IPS DF 19.7 (cell line): ENCODE results near the gene SGIP1.
"Not testable (repeated sequence)": the region's sequence is repeated elsewhere in the genome, so short reads cannot be mapped to it uniquely, and the experiment has no call there.

ENCODE experiments used
- DNase-seq: peaks from one replicate; pipeline ENCODE4 v3.0.0-alpha.2; 2013; ENCODE audit warnings: low read depth, low spot score

The SGIP1 gene

GRCh38 chr1:66556161-66556611 is 22.2 kb downstream of the SGIP1 start:
- no peak for DNase-seq

- DNase-seq: no peak
Measured at GRCh38 chr1:66557157-66557556, 23.2 kb downstream of the SGIP1 start.

- DNase-seq: no peak
Measured at GRCh38 chr1:66559517-66559916, 25.6 kb downstream of the SGIP1 start.

- no peak for DNase-seq
Measured at GRCh38 chr1:66562561-66562960, 28.6 kb downstream of the SGIP1 start.

- peak; percentile 35 for DNase-seq
Measured at GRCh38 chr1:66563094-66563800, 29.3 kb downstream of the SGIP1 start.

GRCh38 chr1:66563941-66564630 is 30.1 kb downstream of the SGIP1 start:
- no peak for DNase-seq

GRCh38 chr1:66570196-66570595 is 36.2 kb downstream of the SGIP1 start:
- no peak for DNase-seq

- DNase-seq: no peak
Measured at GRCh38 chr1:66571789-66572188, 37.8 kb downstream of the SGIP1 start.

- DNase-seq: no peak
Measured at GRCh38 chr1:66575739-66576138, 41.8 kb downstream of the SGIP1 start.

GRCh38 chr1:66576645-66577044 is 42.7 kb downstream of the SGIP1 start:
- DNase-seq: no peak

GRCh38 chr1:66578841-66579240 is 44.9 kb downstream of the SGIP1 start:
- DNase-seq: no peak

- DNase-seq: no peak
Measured at GRCh38 chr1:66580081-66580480, 46.1 kb downstream of the SGIP1 start.

- no peak for DNase-seq
Measured at GRCh38 chr1:66583021-66583420, 49.1 kb downstream of the SGIP1 start.

- no peak for DNase-seq
Measured at GRCh38 chr1:66585002-66585401, 51.0 kb downstream of the SGIP1 start.

- no peak for DNase-seq
Measured at GRCh38 chr1:66589326-66589725, 55.4 kb downstream of the SGIP1 start.

GRCh38 chr1:66592106-66592507 is 58.2 kb downstream of the SGIP1 start:
- DNase-seq: not testable (repeated sequence)

- DNase-seq: no peak
Measured at GRCh38 chr1:66596191-66596590, 62.2 kb downstream of the SGIP1 start.

- no peak for DNase-seq
Measured at GRCh38 chr1:66597500-66597899, 63.5 kb downstream of the SGIP1 start.

- no peak for DNase-seq
Measured at GRCh38 chr1:66598670-66599069, 64.7 kb downstream of the SGIP1 start.

- no peak for DNase-seq
Measured at GRCh38 chr1:66599346-66599745, 65.4 kb downstream of the SGIP1 start.

- DNase-seq: no peak
Measured at GRCh38 chr1:66599899-66600737, 66.2 kb downstream of the SGIP1 start.

GRCh38 chr1:66605419-66605997 is 71.6 kb downstream of the SGIP1 start:
- no peak for DNase-seq
